Activated CD8-positive, alpha-beta memory T cell treated with anti-CD3 and anti-CD28 coated beads, Interleukin-2, amount 50 U/mL, for 4 hours (primary cell): Measurements from ENCODE around the gene TNFRSF4.
"Not testable (repeated sequence)": the region's sequence is repeated elsewhere in the genome, so short reads cannot be mapped to it uniquely, and the experiment has no call there.

Source experiments
- DNase-seq: peaks from one replicate; pipeline ENCODE4 v3.0.0-alpha.2; 2020

Gene TNFRSF4

DNA sequence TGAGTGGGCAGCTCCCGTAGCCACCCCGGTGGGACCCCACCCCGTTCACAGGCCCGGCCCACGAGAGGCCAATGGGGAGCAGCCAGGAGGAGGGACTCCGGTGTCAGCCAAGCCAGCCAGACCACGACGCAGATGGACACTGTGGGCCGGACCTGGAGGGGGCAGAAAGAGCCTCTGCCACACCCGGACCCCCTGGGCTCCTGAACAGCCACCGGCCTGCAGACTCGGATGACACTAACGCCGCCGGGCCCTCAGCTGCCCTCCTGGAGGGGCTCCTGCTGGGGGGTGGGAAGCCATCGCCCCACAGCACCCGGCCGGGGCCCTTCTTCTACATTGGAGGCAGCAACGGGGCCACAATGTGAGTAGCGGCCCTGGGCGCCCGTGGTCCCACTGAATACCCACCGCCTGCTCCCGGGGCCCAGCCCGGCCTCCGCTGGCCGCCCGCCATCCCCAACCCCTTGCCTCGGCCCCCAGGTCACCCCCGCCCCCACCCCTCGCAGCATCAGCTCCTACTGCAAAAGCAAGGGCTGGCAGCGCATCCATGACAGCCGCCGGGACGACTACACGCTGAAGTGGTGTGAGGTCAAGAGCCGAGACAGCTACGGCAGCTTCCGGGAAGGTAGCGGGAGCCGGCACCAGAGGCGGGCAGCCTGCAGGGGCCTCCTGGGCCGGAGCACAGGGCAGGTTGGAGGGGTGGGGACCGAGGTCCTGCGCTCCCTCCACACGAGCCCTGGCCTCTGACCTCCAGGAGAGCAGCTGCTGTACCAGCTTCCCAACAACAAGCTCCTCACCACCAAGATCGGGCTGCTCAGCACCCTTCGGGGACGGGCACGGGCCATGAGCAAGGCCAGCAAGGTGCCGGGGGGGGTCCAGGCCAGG, 33.7 kb downstream of the TNFRSF4 start:
- no peak for DNase-seq

DNA sequence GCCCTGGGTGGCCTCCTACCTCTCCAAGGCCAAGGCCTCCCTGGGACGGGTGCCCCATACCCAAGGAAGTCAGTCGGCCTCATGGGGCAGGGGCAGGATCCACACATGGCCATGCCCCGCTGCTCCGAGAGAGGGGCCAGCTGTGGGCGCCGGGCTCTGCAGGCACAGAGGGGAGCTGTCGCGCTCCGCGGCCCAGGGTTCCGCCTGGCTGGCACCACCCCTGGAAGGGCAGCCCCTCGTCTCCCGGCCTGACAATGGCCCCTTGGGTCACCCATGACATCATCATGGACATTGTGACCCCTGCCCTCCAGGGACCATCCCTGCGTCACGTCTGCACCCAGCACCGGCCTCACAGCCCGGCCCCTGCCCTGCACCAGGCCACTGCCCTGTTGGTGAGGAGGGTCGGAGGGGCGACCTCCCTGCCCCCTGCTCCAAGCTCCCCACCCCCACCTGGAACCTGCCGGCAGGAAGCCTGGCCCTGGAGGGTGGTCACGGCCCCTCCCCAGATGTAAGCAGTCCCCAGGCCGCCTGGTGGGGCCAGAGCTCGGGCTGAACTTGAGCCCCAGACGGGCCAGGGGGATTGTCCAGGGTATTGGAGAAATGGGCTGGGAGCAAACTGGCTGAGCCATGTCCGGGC, 34.5 kb downstream of the TNFRSF4 start:
- DNase-seq = no peak

DNA sequence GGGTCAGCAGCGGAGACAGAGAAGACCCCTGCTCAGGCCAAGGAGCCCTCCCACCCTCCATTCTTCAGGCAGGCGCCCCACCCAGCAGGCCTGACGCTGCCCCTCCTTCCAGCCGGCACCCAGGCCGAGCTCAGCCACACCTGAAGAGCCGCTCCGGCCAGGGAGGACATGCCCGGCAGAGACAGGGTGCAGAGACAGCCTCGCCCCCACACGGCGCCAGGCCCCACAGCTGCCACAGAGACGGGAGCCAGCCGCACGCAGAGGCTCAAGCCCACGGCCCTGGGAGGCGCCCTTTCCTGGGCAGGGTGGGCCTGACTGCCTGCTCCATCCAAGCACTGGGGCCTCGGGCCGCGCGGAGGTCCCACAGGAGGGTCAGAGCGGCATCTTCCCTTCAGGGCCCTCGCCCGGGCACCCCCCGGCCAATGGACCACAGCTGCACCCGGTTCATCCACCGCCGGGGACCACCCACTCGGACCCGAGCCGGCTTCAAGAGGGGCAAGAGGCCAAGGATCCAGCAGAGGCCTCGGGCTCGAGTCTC, 35.1 kb downstream of the TNFRSF4 start:
- DNase-seq = peak; percentile 12

DNA sequence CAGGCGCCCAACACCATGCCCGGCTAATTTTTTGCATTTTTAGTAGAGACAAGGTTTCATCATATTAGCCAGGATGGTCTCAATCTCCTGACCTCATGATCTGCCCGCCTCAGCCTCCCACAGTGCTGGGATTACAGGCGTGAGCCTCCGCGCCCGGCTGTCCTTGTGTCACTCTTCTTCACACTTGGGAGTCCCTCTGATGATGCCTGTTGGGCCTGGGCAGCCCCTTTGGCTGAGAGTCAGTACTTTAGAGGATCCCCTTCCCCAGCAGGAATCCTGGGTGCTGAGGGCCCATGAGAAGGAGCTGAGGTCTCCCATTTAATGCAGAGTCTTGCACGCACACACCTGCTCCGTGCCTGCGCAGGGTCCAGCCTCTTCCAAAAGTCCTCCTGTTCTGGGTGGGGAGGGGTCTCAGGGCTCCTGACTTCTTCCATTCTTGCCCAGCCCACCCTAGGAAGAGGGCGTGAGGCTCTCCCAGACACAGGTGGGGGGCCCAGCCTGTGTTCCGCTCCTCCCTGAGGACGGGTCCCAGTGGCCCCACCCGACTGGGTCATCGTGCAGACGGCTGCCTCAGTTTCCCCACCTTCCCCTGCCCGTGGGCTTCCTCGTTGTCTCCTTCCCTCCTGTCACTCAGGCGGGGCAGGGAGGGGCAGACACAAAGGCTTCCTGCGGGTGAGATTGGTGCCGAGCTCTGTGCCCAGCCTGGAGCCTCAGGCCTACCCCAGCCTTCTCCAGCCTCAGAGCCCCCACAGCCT, 36.3 kb downstream of the TNFRSF4 start:
- DNase-seq = no peak

DNA sequence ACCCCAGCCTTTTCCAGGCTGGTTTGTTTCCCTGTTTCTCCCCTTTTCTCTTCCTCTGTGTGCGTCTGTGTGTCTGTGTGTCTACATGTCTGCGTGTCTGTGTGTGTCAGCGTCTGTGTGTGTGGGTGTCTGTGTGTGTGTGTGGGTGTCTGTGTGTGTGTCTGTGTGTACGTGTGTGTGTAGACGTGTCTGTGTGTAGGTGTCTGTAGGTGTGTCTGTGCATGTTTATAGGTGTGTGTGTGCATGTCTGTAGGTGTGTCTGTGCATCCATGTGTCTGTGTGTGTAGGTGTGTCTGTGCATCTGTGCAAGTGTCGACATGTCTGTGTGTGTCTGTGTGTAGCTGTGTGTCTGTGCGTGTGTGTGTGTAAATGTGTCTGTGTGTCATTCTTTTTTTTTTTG, 37.0 kb downstream of the TNFRSF4 start:
- DNase-seq = no peak

DNA sequence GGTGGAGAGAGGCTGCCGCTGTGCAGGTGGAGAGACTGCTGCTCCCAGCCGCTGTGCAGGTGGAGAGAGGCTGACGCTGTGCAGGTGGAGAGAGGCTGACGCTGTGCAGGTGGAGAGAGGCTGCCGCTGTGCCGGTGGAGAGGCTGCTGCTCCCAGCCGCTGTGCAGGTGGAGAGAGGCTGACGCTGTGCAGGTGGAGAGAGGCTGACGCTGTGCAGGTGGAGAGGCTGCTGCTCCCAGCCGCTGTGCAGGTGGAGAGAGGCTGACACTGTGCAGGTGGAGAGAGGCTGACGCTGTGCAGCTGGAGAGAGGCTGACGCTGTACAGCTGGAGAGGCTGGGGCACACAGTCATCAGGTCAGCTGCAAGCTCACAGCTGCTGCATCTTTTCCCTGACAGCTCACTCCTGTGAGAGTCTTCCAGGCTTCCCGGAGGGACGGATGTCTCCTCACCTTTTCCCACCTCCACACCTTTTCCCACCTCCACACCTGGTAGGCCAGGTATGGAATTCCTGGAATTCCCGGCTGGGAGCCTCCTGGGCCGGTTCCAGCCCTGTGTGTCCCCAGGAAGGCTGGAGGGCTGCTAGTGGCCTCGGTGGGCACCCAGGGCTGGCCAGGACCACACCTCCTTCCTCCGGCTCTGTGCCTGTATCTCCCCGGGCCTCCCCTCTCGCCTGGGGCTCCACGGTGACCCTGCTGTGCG, 37.7 kb downstream of the TNFRSF4 start:
- DNase-seq = not testable (repeated sequence)

DNA sequence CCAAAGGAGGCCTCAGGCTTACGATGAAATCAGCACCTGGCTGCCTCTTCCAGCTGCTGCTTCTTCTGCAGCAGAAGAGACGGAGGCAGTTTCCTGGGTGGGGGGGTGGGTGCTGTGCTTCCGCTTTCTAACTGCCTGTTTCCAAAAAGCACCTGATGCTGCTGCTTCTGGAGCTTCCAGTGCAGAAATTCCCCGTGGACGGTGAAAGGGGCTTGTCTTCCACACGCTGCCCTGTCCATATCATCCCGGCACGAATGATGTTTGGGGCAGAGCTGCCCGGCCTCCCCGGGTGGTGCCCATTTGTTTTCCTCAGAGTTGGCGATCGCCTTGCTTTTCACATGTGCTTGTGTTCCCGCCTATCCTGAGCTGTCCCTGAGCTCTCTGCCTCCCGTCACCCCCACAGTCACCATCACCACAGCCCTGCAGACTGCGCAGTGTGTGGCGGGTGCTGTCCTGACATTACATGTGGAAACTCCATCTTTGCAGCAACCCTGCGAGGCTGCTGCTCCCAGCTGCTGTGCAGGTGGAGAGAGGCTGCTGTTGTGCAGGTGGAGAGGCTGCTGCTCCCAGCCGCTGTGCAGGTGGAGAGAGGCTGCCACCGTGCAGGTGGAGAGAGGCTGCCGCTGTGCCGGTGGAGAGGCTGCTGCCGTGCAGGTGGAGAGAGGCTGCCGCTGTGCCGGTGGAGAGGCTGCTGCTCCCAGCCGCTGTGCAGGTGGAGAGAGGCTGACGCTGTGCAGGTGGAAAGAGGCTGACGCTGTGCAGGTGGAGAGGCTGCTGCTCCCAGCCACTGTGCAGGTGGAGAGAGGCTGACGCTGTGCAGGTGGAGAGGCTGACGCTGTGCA, 38.5 kb downstream of the TNFRSF4 start:
- DNase-seq = no peak

DNA sequence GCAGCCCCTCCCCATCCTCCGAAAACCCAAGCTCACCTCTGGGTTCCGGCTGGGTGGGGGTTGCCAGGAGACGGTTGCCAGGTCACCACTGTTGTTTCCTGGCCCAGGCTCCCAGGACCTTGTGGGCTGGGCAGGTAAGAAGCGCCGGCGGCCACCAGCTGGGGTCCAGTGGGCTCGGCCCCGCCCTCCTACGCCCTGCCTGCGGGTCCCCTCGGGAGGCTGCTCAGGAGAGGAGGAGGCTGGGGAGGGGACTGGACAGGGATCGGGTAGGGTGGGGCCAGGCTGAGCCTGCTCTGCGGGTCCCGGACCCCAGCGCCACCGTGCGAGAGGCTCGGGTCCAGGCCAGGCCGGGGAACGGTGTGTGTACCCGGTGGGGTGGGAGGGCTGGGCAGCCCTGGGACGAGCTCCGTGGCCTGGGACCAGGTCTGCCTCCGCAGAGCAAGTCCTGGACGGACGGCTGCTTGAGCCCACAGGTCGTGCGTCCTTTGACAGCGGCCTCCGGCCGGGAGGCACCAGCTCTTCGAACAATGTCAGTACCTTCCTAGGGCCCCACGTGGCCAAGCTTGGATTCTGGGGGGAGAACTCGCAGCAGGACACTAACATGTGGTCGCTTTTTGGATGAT, 40.0 kb downstream of the TNFRSF4 start, which contains the start of gene TTLL10:
TTLL10 (plus strand) TSS at position 88 of the 623 bp plus-strand sequence. CDS start 5,336 bp downstream, outside the sequence.
- peak; percentile 45 for DNase-seq

DNA sequence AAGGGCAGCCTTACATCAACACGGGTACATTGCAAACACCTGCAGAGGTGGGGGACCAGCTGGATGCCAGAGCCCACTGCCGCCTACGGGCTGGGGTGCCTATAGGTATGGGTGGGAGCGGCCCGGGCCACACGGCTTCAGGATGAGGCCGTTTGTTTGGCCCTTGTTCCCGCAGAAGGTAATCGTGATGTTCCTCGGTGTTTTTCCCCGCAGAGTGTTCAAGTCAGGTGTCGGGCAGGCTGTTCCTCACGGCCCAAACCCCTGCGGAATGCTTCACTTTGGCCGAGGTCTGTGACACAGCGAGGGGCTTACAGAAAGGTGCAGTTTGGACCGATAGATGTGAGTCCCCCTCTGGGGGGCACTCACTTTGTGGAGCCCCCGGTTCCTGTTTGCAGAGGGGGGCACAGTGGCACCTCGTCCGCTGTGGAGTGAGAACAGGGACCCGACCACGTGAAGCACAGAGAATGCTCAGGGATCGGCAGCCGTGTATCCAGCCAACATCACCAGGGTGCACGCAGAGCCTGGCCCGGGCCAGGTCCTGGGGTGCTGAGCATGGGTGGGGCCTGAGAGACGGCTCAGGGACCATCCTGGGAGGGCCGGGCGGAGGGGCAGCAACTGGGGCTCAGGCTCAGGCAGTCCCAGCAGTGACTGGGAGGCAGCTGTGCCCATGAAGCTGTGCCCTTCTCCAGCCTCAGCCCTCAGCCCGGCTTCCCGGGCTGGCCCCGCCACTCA, 40.7 kb downstream of the TNFRSF4 start:
- no peak for DNase-seq

DNA sequence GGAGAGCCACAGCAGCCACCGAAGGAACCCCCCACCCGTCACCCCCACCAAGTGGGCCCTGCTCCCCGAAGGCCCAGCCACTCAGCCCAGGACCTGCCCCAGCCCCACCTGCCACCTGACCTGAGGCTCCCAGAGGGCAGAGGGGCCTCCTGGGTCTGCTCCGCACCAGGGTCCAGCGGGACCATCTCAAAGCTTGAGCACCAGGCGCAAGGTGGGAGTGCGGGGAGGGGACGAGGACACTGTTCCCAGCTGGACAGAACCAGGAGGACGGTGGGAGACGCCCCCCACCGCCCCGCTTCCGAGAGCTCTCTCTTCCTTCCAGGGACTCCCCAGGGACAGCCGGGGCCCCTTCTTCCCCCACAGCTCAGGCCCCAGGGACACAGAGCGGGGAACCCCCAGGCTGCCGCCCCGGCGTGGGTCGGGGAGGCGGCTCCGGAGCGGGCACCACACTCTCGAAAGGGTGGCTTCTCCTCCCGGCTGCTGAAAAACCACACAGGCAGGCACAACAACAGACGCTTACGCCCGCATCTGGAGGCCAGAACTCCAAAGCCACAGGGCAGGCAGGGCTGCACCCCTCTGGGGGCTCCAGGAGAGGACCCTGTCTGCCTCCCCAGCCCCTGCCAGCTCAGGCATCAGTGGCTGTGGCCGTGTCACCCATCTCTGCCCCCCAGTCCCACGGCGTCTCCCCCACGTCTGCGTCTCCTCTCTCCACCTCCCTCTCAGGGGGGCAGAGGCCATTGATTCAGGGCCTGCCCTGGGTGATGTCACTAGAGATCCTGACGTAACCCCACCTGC, 42.2 kb downstream of the TNFRSF4 start:
- peak; percentile 45 for DNase-seq

DNA sequence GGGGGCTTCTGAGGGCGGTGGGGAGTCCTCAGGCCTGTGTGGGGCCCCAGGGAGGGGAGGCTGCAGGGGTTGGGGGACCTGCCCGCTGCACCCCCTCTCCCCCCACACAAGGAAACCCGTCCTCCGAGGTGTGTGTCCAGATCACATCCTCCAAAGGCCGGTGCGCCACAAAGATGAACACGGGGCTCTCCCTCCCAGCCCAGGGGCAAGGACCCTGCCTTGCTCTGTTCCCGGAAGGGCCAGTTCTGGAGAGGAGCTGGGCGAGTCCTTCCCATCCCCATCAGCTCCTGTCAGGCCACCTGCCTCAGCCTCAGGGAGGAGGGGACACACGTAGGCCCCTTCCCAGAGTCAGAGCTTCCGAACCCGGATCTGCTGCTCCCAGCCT, 42.8 kb downstream of the TNFRSF4 start:
- DNase-seq = no peak

DNA sequence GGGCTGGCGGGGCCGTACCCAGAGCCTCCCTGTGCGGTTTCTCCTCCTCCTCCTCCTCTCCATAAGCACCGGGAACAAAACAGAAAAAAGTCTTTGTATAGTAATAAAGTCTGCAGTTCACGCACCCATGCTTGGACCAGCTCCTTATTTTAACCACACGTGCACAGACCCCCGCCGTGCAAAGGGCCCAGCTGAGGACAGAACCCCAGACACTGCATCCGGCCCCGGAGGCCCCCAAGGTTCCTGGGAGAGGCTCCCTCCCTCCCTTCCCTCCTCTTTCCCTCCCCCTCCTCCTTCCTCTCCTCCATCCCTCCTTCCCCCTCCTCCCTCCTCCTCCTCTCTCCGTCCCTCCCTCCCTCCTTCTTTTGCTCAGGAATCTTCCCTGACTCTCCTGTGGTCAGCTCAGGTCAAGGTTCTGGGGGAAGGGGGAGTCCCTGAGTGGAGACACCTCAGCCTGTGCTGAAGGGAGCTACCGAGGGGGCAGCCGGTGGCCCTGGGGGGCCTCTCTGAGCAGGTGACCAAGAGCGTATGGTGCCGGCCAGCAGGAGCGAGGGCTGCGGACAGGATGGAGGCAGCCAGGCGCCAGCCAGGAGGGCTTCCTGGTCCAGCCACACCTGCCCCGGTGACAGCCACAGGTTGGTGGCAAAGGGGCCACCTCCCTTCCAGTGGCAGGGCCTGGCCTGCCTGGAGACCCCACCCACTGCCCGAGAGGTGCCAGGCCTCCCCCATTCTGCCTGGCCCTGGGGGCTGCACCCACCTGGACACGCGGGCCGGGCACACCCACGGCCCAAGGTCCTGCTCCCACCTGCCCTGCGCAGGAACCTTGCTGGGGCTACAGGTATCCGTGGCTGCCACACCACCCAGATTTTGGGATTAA, 43.5 kb downstream of the TNFRSF4 start:
- no peak for DNase-seq

DNA sequence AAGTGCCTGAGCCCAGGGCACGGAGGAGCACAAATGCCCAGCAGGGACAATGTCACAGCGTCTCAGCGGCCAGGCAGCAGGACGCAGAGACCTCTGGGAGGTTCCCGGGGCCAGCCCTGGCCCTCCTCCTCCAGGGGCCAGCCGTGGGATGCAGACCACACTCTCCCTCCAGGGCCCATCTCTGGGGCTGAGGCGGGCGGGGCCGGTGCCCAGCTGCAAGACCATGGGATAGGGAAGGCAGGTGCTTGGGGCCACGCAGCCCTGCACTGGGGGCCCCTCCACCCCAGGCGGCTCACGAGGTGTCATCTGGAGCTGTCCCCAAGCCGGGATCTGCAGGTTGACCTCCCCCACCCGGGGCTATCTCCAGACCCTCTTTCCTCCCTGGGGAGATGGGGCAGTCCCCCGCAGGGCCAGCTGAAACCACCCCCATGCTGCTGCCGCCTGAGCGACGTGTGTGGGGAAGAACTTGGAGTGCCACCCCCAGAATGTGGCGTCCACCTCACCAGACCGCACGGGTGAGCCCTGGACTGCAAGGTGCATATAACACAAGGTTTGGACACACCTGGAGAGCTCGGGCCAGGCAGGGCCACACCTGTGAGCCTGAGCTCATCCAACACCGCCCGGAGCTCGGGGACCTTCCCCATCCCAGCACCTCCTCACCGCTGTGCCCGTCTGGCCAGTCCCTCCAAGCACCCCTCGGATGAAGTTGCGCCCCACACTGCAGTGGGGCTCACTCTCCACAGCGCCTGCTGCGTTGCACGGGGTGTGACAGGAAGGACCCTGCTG, 44.3 kb downstream of the TNFRSF4 start:
- no peak for DNase-seq

DNA sequence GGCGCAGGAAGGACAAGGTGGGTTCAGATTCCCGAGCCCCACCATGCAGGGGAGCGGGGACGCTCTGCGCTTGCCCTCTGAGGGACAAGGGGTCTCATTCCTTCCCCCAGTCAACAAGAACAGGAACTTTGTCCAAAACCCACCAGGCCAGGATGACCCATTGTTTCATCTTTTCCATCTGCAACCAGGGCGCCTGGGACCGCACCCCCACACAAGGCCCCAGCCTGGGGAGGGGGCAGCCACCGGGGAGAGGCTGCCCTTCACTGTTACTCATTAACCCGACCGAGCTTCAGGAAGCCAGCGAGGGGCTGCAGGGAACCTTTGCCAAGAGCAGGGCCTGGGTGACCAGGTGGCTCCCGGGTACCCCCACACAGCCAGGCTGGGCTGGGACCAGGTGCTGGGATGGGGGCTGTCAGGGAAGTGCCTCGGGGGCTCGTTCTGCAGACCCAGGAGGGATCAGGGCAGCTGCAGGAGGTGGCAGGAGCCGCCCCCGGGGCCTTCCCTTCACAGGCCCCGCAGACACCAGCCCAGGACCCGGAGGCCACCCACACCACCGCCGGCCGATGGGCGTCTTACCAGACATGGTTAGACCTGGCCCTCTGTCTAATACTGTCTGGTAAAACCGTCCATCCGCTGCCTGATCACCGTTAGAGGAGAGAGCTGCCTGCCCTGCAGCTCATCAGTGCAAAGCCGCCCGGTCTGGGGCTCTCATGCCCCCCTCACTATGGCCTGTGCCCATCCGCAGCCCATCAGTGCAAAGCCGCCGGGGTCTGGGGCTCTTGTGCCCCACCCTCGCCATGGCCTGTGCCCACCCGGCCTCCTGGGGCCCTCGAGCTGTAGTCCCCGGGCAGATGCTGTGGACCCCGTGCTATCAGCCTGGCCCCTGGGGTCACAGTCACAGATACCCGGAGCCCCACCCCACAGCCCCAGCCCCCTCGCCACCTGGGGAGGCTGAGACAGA, 45.2 kb downstream of the TNFRSF4 start:
- no peak for DNase-seq

DNA sequence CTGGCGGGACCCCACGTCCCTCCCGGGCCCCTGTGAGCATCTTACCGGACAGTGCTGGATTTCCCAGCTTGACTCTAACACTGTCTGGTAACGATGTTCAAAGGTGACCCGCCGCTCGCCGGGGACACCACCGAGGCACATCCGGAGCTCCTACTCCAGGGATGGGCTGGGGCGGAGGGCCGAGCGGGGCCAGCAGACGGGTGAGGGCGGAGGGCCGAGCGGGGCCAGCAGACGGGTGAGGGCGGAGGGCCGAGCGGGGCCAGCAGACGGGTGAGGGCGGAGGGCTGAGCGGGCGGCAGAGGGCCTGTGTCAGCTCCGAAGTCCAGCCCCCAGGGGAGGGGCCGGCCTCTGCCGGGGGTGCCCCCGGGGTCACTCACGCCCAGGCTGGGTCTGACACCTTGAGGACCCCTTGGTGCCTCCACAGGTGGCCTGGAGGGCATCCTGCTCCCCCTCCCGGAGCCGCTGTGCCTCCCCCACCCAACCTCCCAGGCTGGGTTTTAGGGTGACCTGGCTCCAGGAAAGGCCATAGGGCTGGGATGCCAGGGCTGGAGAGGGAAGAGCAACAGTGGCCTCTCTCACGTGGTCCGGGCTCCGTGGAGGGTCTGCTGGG, 46.0 kb downstream of the TNFRSF4 start:
- DNase-seq = no peak

DNA sequence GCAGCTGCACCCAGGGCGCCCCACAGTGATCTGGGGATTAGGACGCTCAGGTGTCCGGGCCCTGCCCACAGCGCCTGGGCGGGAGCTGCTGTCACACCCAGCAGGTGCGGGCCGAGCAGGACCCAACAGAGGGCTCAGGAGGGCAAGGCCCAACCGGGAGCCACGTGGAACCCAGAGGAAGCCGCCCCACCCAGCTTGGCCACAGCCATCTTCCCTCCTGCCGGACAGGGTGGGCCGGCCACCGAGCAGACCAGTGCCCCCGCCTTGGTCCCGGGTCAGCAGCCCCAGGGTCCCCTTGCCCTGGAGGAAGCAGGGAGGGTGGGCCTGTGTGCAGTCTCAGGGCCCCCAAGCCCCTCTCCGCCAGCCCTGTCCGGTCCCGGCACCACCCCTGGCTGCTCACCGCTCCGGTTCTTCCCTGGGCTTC, 46.5 kb downstream of the TNFRSF4 start:
- no peak for DNase-seq
